ENCODE data around the gene HDAC4.

The HDAC4 gene

GRCh38 chr2:239438995-239439753, 38.4 kb upstream of the HDAC4 start:
- H3K9me3 ChIP-seq (ENCODE audit: insufficient read depth, low read depth, low read length), result no peaks in the 10 kb centered on the region
- H3K27ac ChIP-seq (ENCODE audit: low read length), result no peak overlapping the region
- peaks cover 5% of the 10 kb centered on the region; the same call in 1 of the 2 replicates for H3K4me1 ChIP-seq (ENCODE audit: insufficient read depth, low read length)
- no peak overlapping the region for H3K9ac ChIP-seq (ENCODE audit: low read depth, low read length)
- peaks cover 40% of the 10 kb centered on the region for H3K27me3 ChIP-seq (ENCODE audit: insufficient read depth, low read length)
- no peaks in the 10 kb centered on the region for H3K36me3 ChIP-seq (ENCODE audit: insufficient read depth, low read depth, low read length)
- no peak overlapping the region for H3K4me3 ChIP-seq (ENCODE audit: low read length)

GRCh38 chr2:239438368-239438767, 37.5 kb upstream of the HDAC4 start:
- peaks cover 5% of the 10 kb centered on the region; the same call in 1 of the 2 replicates for H3K4me1 ChIP-seq (ENCODE audit: insufficient read depth, low read length)
- H3K9me3 ChIP-seq (ENCODE audit: insufficient read depth, low read depth, low read length), result no peaks in the 10 kb centered on the region
- H3K27me3 ChIP-seq (ENCODE audit: insufficient read depth, low read length), result peaks cover 40% of the 10 kb centered on the region
- no peaks in the 10 kb centered on the region for H3K36me3 ChIP-seq (ENCODE audit: insufficient read depth, low read depth, low read length)
- no peak overlapping the region for H3K9ac ChIP-seq (ENCODE audit: low read depth, low read length)
- no peak overlapping the region for H3K4me3 ChIP-seq (ENCODE audit: low read length)
- H3K27ac ChIP-seq (ENCODE audit: low read length), result no peak overlapping the region

- H3K4me1 ChIP-seq (ENCODE audit: insufficient read depth, low read length), result peaks cover 5% of the 10 kb centered on the region; the same call in 1 of the 2 replicates
- no peak overlapping the region for H3K4me3 ChIP-seq (ENCODE audit: low read length)
- H3K27me3 ChIP-seq (ENCODE audit: insufficient read depth, low read length), result peaks cover 29% of the 10 kb centered on the region
- H3K9me3 ChIP-seq (ENCODE audit: insufficient read depth, low read depth, low read length), result no peaks in the 10 kb centered on the region
- H3K9ac ChIP-seq (ENCODE audit: low read depth, low read length), result no peak overlapping the region
- no peaks in the 10 kb centered on the region for H3K36me3 ChIP-seq (ENCODE audit: insufficient read depth, low read depth, low read length)
- H3K27ac ChIP-seq (ENCODE audit: low read length), result no peak overlapping the region
Measured at GRCh38 chr2:239436669-239437335, 36.0 kb upstream of the HDAC4 start.

- H3K4me1 ChIP-seq (ENCODE audit: insufficient read depth, low read length), result peaks cover 3% of the 10 kb centered on the region; the same call in 1 of the 2 replicates
- H3K4me3 ChIP-seq (ENCODE audit: low read length), result no peak overlapping the region
- H3K9me3 ChIP-seq (ENCODE audit: insufficient read depth, low read depth, low read length), result no peaks in the 10 kb centered on the region
- peaks cover 22% of the 10 kb centered on the region for H3K27me3 ChIP-seq (ENCODE audit: insufficient read depth, low read length)
- H3K36me3 ChIP-seq (ENCODE audit: insufficient read depth, low read depth, low read length), result no peaks in the 10 kb centered on the region
- no peak overlapping the region for H3K9ac ChIP-seq (ENCODE audit: low read depth, low read length)
- H3K27ac ChIP-seq (ENCODE audit: low read length), result no peak overlapping the region
Measured at GRCh38 chr2:239436076-239436475, 35.3 kb upstream of the HDAC4 start.

- H3K27me3 ChIP-seq (ENCODE audit: insufficient read depth, low read length), result peaks cover 2% of the 10 kb centered on the region; the same call in 1 of the 2 replicates
- no peak overlapping the region for H3K4me3 ChIP-seq (ENCODE audit: low read length)
- no peak overlapping the region for H3K9ac ChIP-seq (ENCODE audit: low read depth, low read length)
- H3K36me3 ChIP-seq (ENCODE audit: insufficient read depth, low read depth, low read length), result no peaks in the 10 kb centered on the region
- H3K27ac ChIP-seq (ENCODE audit: low read length), result no peak overlapping the region
- no peaks in the 10 kb centered on the region for H3K9me3 ChIP-seq (ENCODE audit: insufficient read depth, low read depth, low read length)
- H3K4me1 ChIP-seq (ENCODE audit: insufficient read depth, low read length), result no peaks in the 10 kb centered on the region
Measured at GRCh38 chr2:239433777-239434403, 33.1 kb upstream of the HDAC4 start.

GRCh38 chr2:239432174-239432573, 31.4 kb upstream of the HDAC4 start:
- H3K9me3 ChIP-seq (ENCODE audit: insufficient read depth, low read depth, low read length), result no peaks in the 10 kb centered on the region

GRCh38 chr2:239431536-239431935, 30.7 kb upstream of the HDAC4 start:
- Histone ChIP-seq H3K27ac (ENCODE audit: low read length) (no peak overlapping the region), H3K9ac (ENCODE audit: low read depth, low read length) (no peak overlapping the region), H3K9me3 (ENCODE audit: insufficient read depth, low read depth, low read length) (no peaks in the 10 kb centered on the region), H3K27me3 (ENCODE audit: insufficient read depth, low read length) (no peaks in the 10 kb centered on the region), H3K4me1 (ENCODE audit: insufficient read depth, low read length) (no peaks in the 10 kb centered on the region), H3K36me3 (ENCODE audit: insufficient read depth, low read depth, low read length) (no peaks in the 10 kb centered on the region), H3K4me3 (ENCODE audit: low read length) (no peak overlapping the region)

More at GRCh38 chr2:239432174-239432573, 31.4 kb upstream of the HDAC4 start:
- Histone ChIP-seq H3K4me3 (ENCODE audit: low read length) (no peak overlapping the region), H3K27me3 (ENCODE audit: insufficient read depth, low read length) (no peaks in the 10 kb centered on the region), H3K4me1 (ENCODE audit: insufficient read depth, low read length) (no peaks in the 10 kb centered on the region), H3K27ac (ENCODE audit: low read length) (no peak overlapping the region), H3K9ac (ENCODE audit: low read depth, low read length) (no peak overlapping the region), H3K36me3 (ENCODE audit: insufficient read depth, low read depth, low read length) (no peaks in the 10 kb centered on the region)

GRCh38 chr2:239429473-239430350, 28.9 kb upstream of the HDAC4 start:
- Histone ChIP-seq H3K4me1 (ENCODE audit: insufficient read depth, low read length) (no peaks in the 10 kb centered on the region), H3K27ac (ENCODE audit: low read length) (no peak overlapping the region), H3K9me3 (ENCODE audit: insufficient read depth, low read depth, low read length) (no peaks in the 10 kb centered on the region), H3K4me3 (ENCODE audit: low read length) (no peak overlapping the region), H3K9ac (ENCODE audit: low read depth, low read length) (no peak overlapping the region), H3K27me3 (ENCODE audit: insufficient read depth, low read length) (no peaks in the 10 kb centered on the region), H3K36me3 (ENCODE audit: insufficient read depth, low read depth, low read length) (no peaks in the 10 kb centered on the region)

GRCh38 chr2:239425631-239426030, 24.8 kb upstream of the HDAC4 start:
- no peaks in the 10 kb centered on the region for H3K4me1 ChIP-seq (ENCODE audit: insufficient read depth, low read length)
- no peaks in the 10 kb centered on the region for H3K9me3 ChIP-seq (ENCODE audit: insufficient read depth, low read depth, low read length)
- no peak overlapping the region for H3K27ac ChIP-seq (ENCODE audit: low read length)
- no peak overlapping the region for H3K4me3 ChIP-seq (ENCODE audit: low read length)
- H3K27me3 ChIP-seq (ENCODE audit: insufficient read depth, low read length), result no peaks in the 10 kb centered on the region
- no peaks in the 10 kb centered on the region for H3K36me3 ChIP-seq (ENCODE audit: insufficient read depth, low read depth, low read length)
- no peak overlapping the region for H3K9ac ChIP-seq (ENCODE audit: low read depth, low read length)

- Histone ChIP-seq H3K9ac (ENCODE audit: low read depth, low read length) (no peak overlapping the region), H3K27ac (ENCODE audit: low read length) (no peak overlapping the region), H3K4me3 (ENCODE audit: low read length) (no peak overlapping the region), H3K9me3 (ENCODE audit: insufficient read depth, low read depth, low read length) (no peaks in the 10 kb centered on the region), H3K4me1 (ENCODE audit: insufficient read depth, low read length) (no peaks in the 10 kb centered on the region), H3K36me3 (ENCODE audit: insufficient read depth, low read depth, low read length) (no peaks in the 10 kb centered on the region), H3K27me3 (ENCODE audit: insufficient read depth, low read length) (no peaks in the 10 kb centered on the region)
Measured at GRCh38 chr2:239424337-239425045, 23.7 kb upstream of the HDAC4 start.

GRCh38 chr2:239423551-239423950, 22.7 kb upstream of the HDAC4 start:
- H3K9me3 ChIP-seq (ENCODE audit: insufficient read depth, low read depth, low read length), result no peaks in the 10 kb centered on the region
- no peak overlapping the region for H3K9ac ChIP-seq (ENCODE audit: low read depth, low read length)
- no peak overlapping the region for H3K27ac ChIP-seq (ENCODE audit: low read length)
- H3K36me3 ChIP-seq (ENCODE audit: insufficient read depth, low read depth, low read length), result no peaks in the 10 kb centered on the region
- H3K4me1 ChIP-seq (ENCODE audit: insufficient read depth, low read length), result no peaks in the 10 kb centered on the region
- H3K27me3 ChIP-seq (ENCODE audit: insufficient read depth, low read length), result no peaks in the 10 kb centered on the region
- no peak overlapping the region for H3K4me3 ChIP-seq (ENCODE audit: low read length)

Data from iPS-20b (cell line).